Measurements from ENCODE around the gene ZSCAN21.

GRCh38 chr7:100049441-100050291 lies at the start of gene ZSCAN21:
- TF ChIP-seq EHMT2 (IDR thresholded peaks at IDR 0.05; ENCODE audit: low read depth) = no peak
- TF ChIP-seq CTCF (IDR thresholded peaks at IDR 0.05) = peak; percentile 20; the same call in 1 of the 3 replicates
- no peak for TF ChIP-seq SREBF2 (IDR thresholded peaks at IDR 0.05)
- TF ChIP-seq POLR2A (IDR thresholded peaks at IDR 0.05; ENCODE audit: low read length) = peak; percentile 87
- TF ChIP-seq, protein P1, sequence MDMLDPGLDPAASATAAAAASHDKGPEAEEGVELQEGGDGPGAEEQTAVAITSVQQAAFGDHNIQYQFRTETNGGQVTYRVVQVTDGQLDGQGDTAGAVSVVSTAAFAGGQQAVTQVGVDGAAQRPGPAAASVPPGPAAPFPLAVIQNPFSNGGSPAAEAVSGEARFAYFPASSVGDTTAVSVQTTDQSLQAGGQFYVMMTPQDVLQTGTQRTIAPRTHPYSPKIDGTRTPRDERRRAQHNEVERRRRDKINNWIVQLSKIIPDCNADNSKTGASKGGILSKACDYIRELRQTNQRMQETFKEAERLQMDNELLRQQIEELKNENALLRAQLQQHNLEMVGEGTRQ (IDR thresholded peaks at IDR 0.05) = no peak
- no peak for TF ChIP-seq KDM1A (IDR thresholded peaks at IDR 0.05; ENCODE audit: low read depth)
- TF ChIP-seq FOSL2 (IDR thresholded peaks at IDR 0.05) = no peak
- peak; percentile 55 for TF ChIP-seq FOSL2 (CRISPR knock-in tag; IDR thresholded peaks at IDR 0.05)
- TF ChIP-seq, protein P2, sequence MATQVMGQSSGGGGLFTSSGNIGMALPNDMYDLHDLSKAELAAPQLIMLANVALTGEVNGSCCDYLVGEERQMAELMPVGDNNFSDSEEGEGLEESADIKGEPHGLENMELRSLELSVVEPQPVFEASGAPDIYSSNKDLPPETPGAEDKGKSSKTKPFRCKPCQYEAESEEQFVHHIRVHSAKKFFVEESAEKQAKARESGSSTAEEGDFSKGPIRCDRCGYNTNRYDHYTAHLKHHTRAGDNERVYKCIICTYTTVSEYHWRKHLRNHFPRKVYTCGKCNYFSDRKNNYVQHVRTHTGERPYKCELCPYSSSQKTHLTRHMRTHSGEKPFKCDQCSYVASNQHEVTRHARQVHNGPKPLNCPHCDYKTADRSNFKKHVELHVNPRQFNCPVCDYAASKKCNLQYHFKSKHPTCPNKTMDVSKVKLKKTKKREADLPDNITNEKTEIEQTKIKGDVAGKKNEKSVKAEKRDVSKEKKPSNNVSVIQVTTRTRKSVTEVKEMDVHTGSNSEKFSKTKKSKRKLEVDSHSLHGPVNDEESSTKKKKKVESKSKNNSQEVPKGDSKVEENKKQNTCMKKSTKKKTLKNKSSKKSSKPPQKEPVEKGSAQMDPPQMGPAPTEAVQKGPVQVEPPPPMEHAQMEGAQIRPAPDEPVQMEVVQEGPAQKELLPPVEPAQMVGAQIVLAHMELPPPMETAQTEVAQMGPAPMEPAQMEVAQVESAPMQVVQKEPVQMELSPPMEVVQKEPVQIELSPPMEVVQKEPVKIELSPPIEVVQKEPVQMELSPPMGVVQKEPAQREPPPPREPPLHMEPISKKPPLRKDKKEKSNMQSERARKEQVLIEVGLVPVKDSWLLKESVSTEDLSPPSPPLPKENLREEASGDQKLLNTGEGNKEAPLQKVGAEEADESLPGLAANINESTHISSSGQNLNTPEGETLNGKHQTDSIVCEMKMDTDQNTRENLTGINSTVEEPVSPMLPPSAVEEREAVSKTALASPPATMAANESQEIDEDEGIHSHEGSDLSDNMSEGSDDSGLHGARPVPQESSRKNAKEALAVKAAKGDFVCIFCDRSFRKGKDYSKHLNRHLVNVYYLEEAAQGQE (IDR thresholded peaks at IDR 0.05) = no peak
- TF ChIP-seq TP53 (CRISPR knock-in tag; IDR thresholded peaks at IDR 0.05) = no peak
- TF ChIP-seq PBX3 (IDR thresholded peaks at IDR 0.05) = no peak
- TF ChIP-seq RAD21 (conservative IDR thresholded peaks at IDR 0.05 in 1 of 2, IDR thresholded peaks at IDR 0.05 in 1 of 2) = no peak
- no peak for TF ChIP-seq MYC (IDR thresholded peaks at IDR 0.05; ENCODE audit: borderline replicate concordance, low read length)
- no peak for TF ChIP-seq CBX8 (IDR thresholded peaks at IDR 0.05)
